RPMI8226 (cell line): ENCODE data around the gene CENPB.
"Not testable (repeated sequence)": the region's sequence is repeated elsewhere in the genome, so short reads cannot be mapped to it uniquely, and the experiment has no call there.

Experiments used
- DNase-seq: peaks from one replicate; pipeline ENCODE4 v3.0.0-alpha.2; 2015

Gene CENPB

GRCh38 chr20:3786665-3787323 lies at the start of gene CENPB:
TSS of gene CENPB (minus strand) at chr20:3786740. CDS start at chr20:3786483, 257 bp downstream.
- DNase-seq, result peak; percentile 93

GRCh38 chr20:3836132-3836531 lies 49.6 kb upstream of the CENPB start:
- DNase-seq, result no peak

- not testable (repeated sequence) for DNase-seq
These were observed 43.4 kb upstream of the CENPB start for GRCh38 chr20:3829891-3830290.

GRCh38 chr20:3828798-3829197 lies 42.3 kb upstream of the CENPB start:
- no peak for DNase-seq

GRCh38 chr20:3826420-3826819 lies 39.9 kb upstream of the CENPB start:
- no peak for DNase-seq

GRCh38 chr20:3825526-3825925 lies 39.0 kb upstream of the CENPB start:
- no peak for DNase-seq

- DNase-seq, result no peak
These were observed 37.3 kb upstream of the CENPB start for GRCh38 chr20:3823881-3824280.

GRCh38 chr20:3821996-3822395 lies 35.5 kb upstream of the CENPB start:
- no peak for DNase-seq

GRCh38 chr20:3820901-3821727 lies 34.6 kb upstream of the CENPB start:
- no peak for DNase-seq

GRCh38 chr20:3820048-3820900 lies 33.7 kb upstream of the CENPB start, which contains the start of gene AP5S1:
TSS of gene AP5S1 (plus strand) at chr20:3820547. CDS start at chr20:3822118, 1,571 bp downstream.
- peak; percentile 98 for DNase-seq

- no peak for DNase-seq
These were observed 33.0 kb upstream of the CENPB start for GRCh38 chr20:3819411-3820047.

GRCh38 chr20:3818155-3819151 lies 31.9 kb upstream of the CENPB start:
- DNase-seq, result peak; percentile 77

GRCh38 chr20:3815703-3816315 lies 29.3 kb upstream of the CENPB start:
- peak; percentile 12 for DNase-seq

GRCh38 chr20:3814928-3815495 lies 28.5 kb upstream of the CENPB start:
- DNase-seq, result no peak

GRCh38 chr20:3813848-3814581 lies 27.5 kb upstream of the CENPB start:
- no peak for DNase-seq

GRCh38 chr20:3812975-3813847 lies 26.7 kb upstream of the CENPB start:
- no peak for DNase-seq

- no peak for DNase-seq
These were observed 25.7 kb upstream of the CENPB start for GRCh38 chr20:3812259-3812681.

- DNase-seq, result peak; percentile 94
These were observed 25.1 kb upstream of the CENPB start for GRCh38 chr20:3811467-3812258.
